Peyer's patch (tissue), 4 donors: ENCODE measurements around the gene ACAT2.

Source experiments
- POLR2A ChIP-seq, 2 donors: fragments of 450-650 bp; IDR thresholded peaks; one replicate each; pipeline ENCODE4 v1.5.1; 2017; ENCODE audit warnings: antibody characterized with exemption in 2 of 2, mild to moderate bottlenecking in 2 of 2, moderate library complexity in 2 of 2
- TF ChIP-seq, protein P1 (sequence below), 6 experiments: fragments of 450-650 bp in 4 of 6; fragments of 200-600 bp in 2 of 6; sonication (generic) in 1 of 6; IDR thresholded peaks; one replicate each; pipeline ENCODE4 v1.5.1; 2017 to 2019; ENCODE audit warnings: antibody characterized with exemption in 6 of 6, mild to moderate bottlenecking in 3 of 6, moderate library complexity in 1 of 6

- no peak for TF ChIP-seq POLR2A (IDR thresholded peaks at IDR 0.05)
- TF ChIP-seq, protein P1, sequence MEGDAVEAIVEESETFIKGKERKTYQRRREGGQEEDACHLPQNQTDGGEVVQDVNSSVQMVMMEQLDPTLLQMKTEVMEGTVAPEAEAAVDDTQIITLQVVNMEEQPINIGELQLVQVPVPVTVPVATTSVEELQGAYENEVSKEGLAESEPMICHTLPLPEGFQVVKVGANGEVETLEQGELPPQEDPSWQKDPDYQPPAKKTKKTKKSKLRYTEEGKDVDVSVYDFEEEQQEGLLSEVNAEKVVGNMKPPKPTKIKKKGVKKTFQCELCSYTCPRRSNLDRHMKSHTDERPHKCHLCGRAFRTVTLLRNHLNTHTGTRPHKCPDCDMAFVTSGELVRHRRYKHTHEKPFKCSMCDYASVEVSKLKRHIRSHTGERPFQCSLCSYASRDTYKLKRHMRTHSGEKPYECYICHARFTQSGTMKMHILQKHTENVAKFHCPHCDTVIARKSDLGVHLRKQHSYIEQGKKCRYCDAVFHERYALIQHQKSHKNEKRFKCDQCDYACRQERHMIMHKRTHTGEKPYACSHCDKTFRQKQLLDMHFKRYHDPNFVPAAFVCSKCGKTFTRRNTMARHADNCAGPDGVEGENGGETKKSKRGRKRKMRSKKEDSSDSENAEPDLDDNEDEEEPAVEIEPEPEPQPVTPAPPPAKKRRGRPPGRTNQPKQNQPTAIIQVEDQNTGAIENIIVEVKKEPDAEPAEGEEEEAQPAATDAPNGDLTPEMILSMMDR (IDR thresholded peaks at IDR 0.05) = no peak
These were observed 51.9 kb downstream of the ACAT2 start for GRCh38 chr6:159813781-159814180.
